ENCODE results near the gene IGF2R.

Gene IGF2R

DNA sequence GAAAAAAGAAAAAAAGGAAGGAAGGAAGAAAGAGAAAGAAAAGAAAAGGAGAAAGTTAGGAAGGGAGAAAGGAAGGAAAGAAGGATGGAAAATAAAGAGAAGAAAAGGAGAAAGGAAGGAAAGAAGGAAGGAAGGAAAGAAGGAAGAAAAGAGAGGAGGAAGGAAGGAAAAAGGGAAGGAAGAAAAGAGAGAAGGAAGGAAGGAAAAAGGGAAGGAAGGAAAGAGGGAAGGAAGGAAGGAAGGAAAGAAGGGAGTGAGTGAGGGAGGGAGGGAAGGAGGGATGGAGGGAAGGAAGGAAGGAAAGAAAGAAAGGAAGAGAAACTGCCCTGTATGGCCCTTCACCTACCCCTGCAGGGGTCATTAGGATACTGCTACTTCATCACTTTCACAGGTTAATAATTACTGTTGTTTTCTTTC is 12.9 kb upstream of the IGF2R start:
- no peak for TF ChIP-seq CTCF (IDR thresholded peaks at IDR 0.05; ENCODE audit: low read depth, low read length)
- DNase-seq (ENCODE audit: extremely low read depth, low read depth), result no peak

DNA sequence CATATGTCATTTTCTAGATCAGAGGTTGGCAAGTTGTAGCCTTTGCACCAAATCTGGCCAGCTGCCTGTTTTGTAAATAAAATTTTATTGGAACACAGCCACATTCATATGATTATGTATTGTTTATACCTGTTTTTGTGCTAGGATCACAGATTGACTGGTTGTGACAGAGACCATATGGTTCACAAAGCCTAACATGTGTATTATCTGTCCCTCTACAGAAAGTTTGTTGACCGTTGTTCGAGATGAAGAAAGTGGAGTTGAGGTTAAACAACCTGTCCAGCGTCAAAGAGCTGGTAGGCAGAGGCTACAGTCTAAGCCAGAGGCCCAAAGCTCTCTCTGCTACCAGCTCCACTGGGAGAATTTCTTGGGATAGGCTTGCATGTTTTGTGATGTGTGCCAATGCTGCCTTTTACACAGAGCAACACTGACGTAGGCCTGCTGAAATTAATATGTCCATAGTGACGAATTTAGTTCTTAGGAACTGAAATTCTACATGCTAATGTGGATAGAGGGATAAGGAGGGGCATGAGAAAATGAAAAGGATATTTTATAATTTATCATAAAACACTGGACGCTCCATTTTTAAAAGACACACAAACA is 11.7 kb upstream of the IGF2R start:
- TF ChIP-seq CTCF (IDR thresholded peaks at IDR 0.05; ENCODE audit: low read depth, low read length), result no peak
- DNase-seq (ENCODE audit: extremely low read depth, low read depth), result no peak

GRCh38 chr6:159959165-159959975 is 9.5 kb upstream of the IGF2R start:
- TF ChIP-seq CTCF (IDR thresholded peaks at IDR 0.05; ENCODE audit: low read depth, low read length), result no peak
- DNase-seq (ENCODE audit: extremely low read depth, low read depth), result no peak

DNA sequence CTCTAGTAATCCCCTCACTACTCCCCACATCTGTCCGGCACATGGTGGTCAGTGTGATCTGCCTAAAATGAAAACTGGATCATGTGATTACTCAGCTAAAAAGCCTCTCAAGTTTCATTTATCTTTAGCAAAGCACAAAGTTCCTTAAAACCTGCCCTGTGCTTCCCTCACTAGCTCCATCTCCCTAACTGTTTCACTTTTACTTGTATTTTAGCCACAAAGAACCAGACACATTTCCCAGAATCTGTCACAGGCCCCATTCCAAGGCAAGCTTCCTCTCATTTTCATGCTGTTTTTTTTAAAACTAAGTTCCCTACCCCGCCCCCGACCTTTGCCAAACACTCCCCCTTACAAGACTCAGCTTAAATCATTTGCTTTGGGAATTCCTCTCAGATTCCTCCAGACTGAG is 8.9 kb upstream of the IGF2R start:
- no peak for DNase-seq (ENCODE audit: extremely low read depth, low read depth)
- no peak for TF ChIP-seq CTCF (IDR thresholded peaks at IDR 0.05; ENCODE audit: low read depth, low read length)

DNA sequence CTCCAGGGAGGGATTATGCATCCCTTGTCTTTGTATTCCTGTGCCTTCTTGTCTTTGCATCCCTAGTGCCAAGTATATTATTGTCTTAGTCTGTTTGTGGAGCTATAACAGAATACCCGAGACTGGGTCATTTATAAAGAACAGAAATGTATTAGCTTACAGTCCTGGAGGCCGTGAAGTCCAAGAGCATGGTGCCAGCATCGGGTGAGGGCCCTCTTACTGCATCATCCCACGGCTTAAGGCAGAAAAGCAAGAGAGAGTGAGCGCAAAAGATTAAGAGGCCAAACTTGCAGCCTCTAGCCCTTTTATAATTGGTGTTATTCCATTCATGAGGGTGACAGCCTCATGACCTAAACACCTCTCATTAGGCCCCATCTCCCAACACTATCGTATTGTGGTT is 8.4 kb upstream of the IGF2R start:
- no peak for DNase-seq (ENCODE audit: extremely low read depth, low read depth)
- TF ChIP-seq CTCF (IDR thresholded peaks at IDR 0.05; ENCODE audit: low read depth, low read length), result no peak

GRCh38 chr6:159961528-159961927 is 7.4 kb upstream of the IGF2R start:
- no peak for TF ChIP-seq CTCF (IDR thresholded peaks at IDR 0.05; ENCODE audit: low read depth, low read length)
- no peak for DNase-seq (ENCODE audit: extremely low read depth, low read depth)

GRCh38 chr6:159963111-159963510 is 5.8 kb upstream of the IGF2R start:
- DNase-seq (ENCODE audit: extremely low read depth, low read depth), result no peak
- TF ChIP-seq CTCF (IDR thresholded peaks at IDR 0.05; ENCODE audit: low read depth, low read length), result no peak

Data from AG09319 (cell line).